Panc1 (cell line): Measurements from ENCODE around the gene VTI1A. TPM values are rescaled to one million over a fixed set of nuclear protein-coding genes. Genes with fewer than 3 reads are reported as not detected.

Experiments
- ATAC-seq: fragments of 200-7000 bp; cut with Tn5 transposase; 2 replicates; pipeline ENCODE4 v1.9.1; 2020; ENCODE audit warnings: mild to moderate bottlenecking, moderate library complexity
- BruUV-seq: library from RNA; stranded (reverse); fragments of 400-500 nt; replicated peaks from 2 replicates; lab custom pipeline; 2021; lab: Mats Ljungman, UMichigan
- CTCF ChIA-PET: fragments of 300-600 bp; sonication (Branson Sonifier 250); formaldehyde crosslinking; loops from one replicate; lab custom pipeline; 2022; ENCODE audit warnings: antibody characterized with exemption; lab: Charles Lee
- POLR2A ChIA-PET: fragments of 300-600 bp; sonication (Branson Sonifier 250); formaldehyde crosslinking; loops from one replicate; lab custom pipeline; 2022; ENCODE audit warnings: antibody characterized with exemption; lab: Charles Lee
- DNase-seq: peaks from one replicate; pipeline ENCODE4 v3.0.0-alpha.2; 2010; ENCODE audit warnings: low read depth, low spot score
- H3K27ac ChIP-seq: 2 replicates; pipeline ENCODE4 v1.5.1; 2011; ENCODE audit warnings: mild to moderate bottlenecking, low read length, inconsistent platforms
- H3K27me3 ChIP-seq: fragments of 200-500 bp; sonication (Bioruptor generic); 2 replicates; pipeline ENCODE4 v1.6.0; 2014; ENCODE audit warnings: low read length, inconsistent platforms; ENCODE audit not compliant: control insufficient read depth, insufficient read depth
- H3K36me3 ChIP-seq: fragments of 200-500 bp; sonication (Bioruptor generic); 2 replicates; pipeline ENCODE4 v1.5.1; 2014; ENCODE audit warnings: inconsistent platforms, mild to moderate bottlenecking, low read length, moderate library complexity; ENCODE audit not compliant: control insufficient read depth, insufficient read depth
- H3K4me1 ChIP-seq: 2 replicates; pipeline ENCODE4 v1.5.1; 2011; ENCODE audit warnings: inconsistent platforms, mild to moderate bottlenecking, low read length, moderate library complexity; ENCODE audit not compliant: control insufficient read depth, insufficient read depth
- H3K4me3 ChIP-seq, 2 experiments: 2 replicates each; pipeline ENCODE4 v1.5.1; 2011 to 2012; ENCODE audit warnings: low read depth in 2 of 2, low read length in 2 of 2, mild to moderate bottlenecking in 2 of 2, inconsistent platforms in 1 of 2, moderate library complexity in 1 of 2
- H3K9me3 ChIP-seq: fragments of 200-500 bp; sonication (Bioruptor generic); 2 replicates; pipeline ENCODE4 v1.5.1; 2014; ENCODE audit warnings: low read depth, mild to moderate bottlenecking, inconsistent platforms, low read length, moderate library complexity; ENCODE audit not compliant: control insufficient read depth, insufficient read depth
- CTCF ChIP-seq: fragments of 450-650 bp; IDR thresholded peaks from 2 replicates; pipeline ENCODE4 v1.5.1; 2017; ENCODE audit warnings: mild to moderate bottlenecking
- POLR2AphosphoS5 ChIP-seq: IDR thresholded peaks from 2 replicates; pipeline ENCODE4 v1.6.1; 2012; ENCODE audit warnings: mild to moderate bottlenecking, low read depth, low read length, moderate library complexity
- REST ChIP-seq, 2 experiments: IDR thresholded peaks; 2 replicates each; pipeline ENCODE4 v1.6.1; 2011 to 2012; ENCODE audit warnings: low read depth in 2 of 2, control low read depth in 1 of 2, low read length in 1 of 2, mild to moderate bottlenecking in 1 of 2, moderate library complexity in 1 of 2; ENCODE audit not compliant: insufficient read depth in 1 of 2
- SIN3A ChIP-seq: IDR thresholded peaks from 2 replicates; pipeline ENCODE4 v1.6.1; 2012; ENCODE audit warnings: low read depth, mild to moderate bottlenecking, low read length, moderate library complexity, borderline replicate concordance; ENCODE audit not compliant: insufficient read depth
- TCF7L2 ChIP-seq: IDR thresholded peaks from 2 replicates; pipeline ENCODE4 v1.6.1; 2011; ENCODE audit warnings: mild to moderate bottlenecking, low read depth, low read length, inconsistent platforms
- in situ Hi-C: cut with HindIII; loops from 2 replicates; pipeline ENCODE4 v1.10.0; 2016; ENCODE audit warnings: low sequenced_read_pairs, low pct_unique_long_range_greater_than_20kb
- intact Hi-C: fragments of 100-400 bp; cut with micrococcal nuclease; formaldehyde crosslinking; loops from one replicate; pipeline ENCODE4 v1.10.0; 2022; ENCODE audit not compliant: unreplicated experiment
- total RNA-seq: library from RNA; stranded (reverse); gene quantifications from one replicate; pipeline ENCODE4 v1.2.1, GENCODE V29; 2021; ENCODE audit not compliant: unreplicated experiment

VTI1A gene
- total RNA-seq, 1 experiment from 2014 or later = 36.3 TPM

GRCh38 chr10:112759496-112759895 is 312.5 kb downstream of the VTI1A start:
- ChIA-PET CTCF (no interaction called here), POLR2A (no interaction called here)
- intact Hi-C loops = no loop called here
- Histone ChIP-seq H3K27me3 (no peaks in the 10 kb centered on the region), H3K4me1 (no peaks in the 10 kb centered on the region; the same call in 1 of the 2 replicates), H3K27ac (no peak overlapping the region), H3K9me3 (no peaks in the 10 kb centered on the region), H3K36me3 (no peaks in the 10 kb centered on the region), H3K4me3 (no peak overlapping the region)
- no TSS peak for BruUV-seq
- no peak for DNase-seq
- no peak for ATAC-seq
- TF ChIP-seq TCF7L2 (no peak), REST (IDR thresholded peaks at IDR 0.05; ENCODE audit: insufficient read depth in 1 of 2, low read depth in 2 of 2, low read length in 1 of 2) (no peak), CTCF (no peak), SIN3A (no peak), POLR2AphosphoS5 (no peak)
- in situ Hi-C loops = no loop called here

GRCh38 chr10:112761256-112761655 is 314.2 kb downstream of the VTI1A start:
- Histone ChIP-seq H3K9me3 (no peaks in the 10 kb centered on the region), H3K4me3 (no peak overlapping the region), H3K27ac (no peak overlapping the region), H3K4me1 (no peaks in the 10 kb centered on the region), H3K27me3 (no peaks in the 10 kb centered on the region), H3K36me3 (no peaks in the 10 kb centered on the region)
- BruUV-seq = no TSS peak
- no peak for DNase-seq
- CTCF ChIA-PET = no interaction called here
- POLR2A ChIA-PET = no interaction called here
- no peak for ATAC-seq
- in situ Hi-C loops (no loop called here), intact Hi-C loops (no loop called here)
- TF ChIP-seq CTCF = no peak
- TF ChIP-seq SIN3A = no peak
- TF ChIP-seq REST (IDR thresholded peaks at IDR 0.05; ENCODE audit: insufficient read depth in 1 of 2, low read depth in 2 of 2, low read length in 1 of 2) = no peak
- TF ChIP-seq TCF7L2 = no peak
- TF ChIP-seq POLR2AphosphoS5 = no peak
